Lower lobe of right lung (tissue), 2 donors: ENCODE data around the gene B4GALNT1. TPM values are rescaled to one million over a fixed set of nuclear protein-coding genes. Genes with fewer than 3 reads are reported as not detected.
A peak's percentile ranks its signal among the peaks of the same experiment; 100 is the strongest.

ENCODE experiments used
- ATAC-seq, 2 donors: fragments of 200-7000 bp; cut with Tn5 transposase; one replicate each; pipeline ENCODE4 v1.9.1; 2020 to 2022; ENCODE audit warnings: mild to moderate bottlenecking in 2 of 2, moderate library complexity in 2 of 2
- DNase-seq: peaks from one replicate; pipeline ENCODE4 v3.0.0-alpha.2; 2020
- H3K27ac ChIP-seq: fragments of 200-600 bp; one replicate; pipeline ENCODE4 v1.8.0; 2022
- H3K27me3 ChIP-seq: fragments of 200-600 bp; one replicate; pipeline ENCODE4 v1.8.0; 2022; ENCODE audit warnings: low read depth
- H3K36me3 ChIP-seq: fragments of 200-600 bp; one replicate; pipeline ENCODE4 v1.8.0; 2022; ENCODE audit warnings: mild to moderate bottlenecking
- H3K4me1 ChIP-seq: fragments of 200-600 bp; one replicate; pipeline ENCODE4 v1.8.0; 2022
- H3K4me3 ChIP-seq: fragments of 200-600 bp; one replicate; pipeline ENCODE4 v1.8.0; 2022; ENCODE audit warnings: mild to moderate bottlenecking
- H3K9me3 ChIP-seq: fragments of 200-600 bp; one replicate; pipeline ENCODE4 v1.8.0; 2022
- intact Hi-C: fragments of 100-400 bp; cut with DNase I; formaldehyde crosslinking; loops from one replicate; pipeline ENCODE4 v1.11.0; 2022
- total RNA-seq: library from RNA; stranded (reverse); fragmentation: NEBNext Ultra II Directional; extraction: Animal tissue kit (Norgen Biotek cat#: 25700); gene quantifications from one replicate; pipeline ENCODE4 v1.2.1, GENCODE V29; 2021
- TF ChIP-seq, protein P1 (sequence below): fragments of 200-600 bp; IDR thresholded peaks from one replicate; pipeline ENCODE4 v1.8.0; 2022; ENCODE audit warnings: antibody characterized with exemption, mild to moderate bottlenecking
- donor health status: DM: no; HTN: yes; CAD: no; lungs with severe emphysema.

B4GALNT1 gene
- total RNA-seq, 1 donor from 2014 or later = 0.89 TPM

DNA sequence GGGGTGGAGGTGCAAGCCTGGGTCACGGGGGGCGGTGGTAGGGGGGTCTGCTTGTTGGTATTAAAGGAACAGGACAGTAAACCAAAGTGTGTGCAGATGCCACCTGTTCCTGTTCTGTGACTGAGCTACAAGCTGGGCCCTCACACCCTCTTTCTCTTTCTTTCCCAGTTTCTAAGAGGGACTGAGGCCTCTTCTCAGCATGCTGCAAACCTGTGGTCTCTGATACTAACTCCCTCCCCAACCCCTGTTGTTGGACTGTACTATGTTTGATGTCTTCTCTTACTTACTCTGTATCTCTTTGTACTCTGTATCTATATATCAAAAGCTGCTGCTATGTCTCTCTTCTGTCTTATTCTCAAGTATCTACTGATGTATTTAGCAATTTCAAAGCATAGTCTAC lies 49.0 kb downstream of the B4GALNT1 start:
- TF ChIP-seq, protein P1, sequence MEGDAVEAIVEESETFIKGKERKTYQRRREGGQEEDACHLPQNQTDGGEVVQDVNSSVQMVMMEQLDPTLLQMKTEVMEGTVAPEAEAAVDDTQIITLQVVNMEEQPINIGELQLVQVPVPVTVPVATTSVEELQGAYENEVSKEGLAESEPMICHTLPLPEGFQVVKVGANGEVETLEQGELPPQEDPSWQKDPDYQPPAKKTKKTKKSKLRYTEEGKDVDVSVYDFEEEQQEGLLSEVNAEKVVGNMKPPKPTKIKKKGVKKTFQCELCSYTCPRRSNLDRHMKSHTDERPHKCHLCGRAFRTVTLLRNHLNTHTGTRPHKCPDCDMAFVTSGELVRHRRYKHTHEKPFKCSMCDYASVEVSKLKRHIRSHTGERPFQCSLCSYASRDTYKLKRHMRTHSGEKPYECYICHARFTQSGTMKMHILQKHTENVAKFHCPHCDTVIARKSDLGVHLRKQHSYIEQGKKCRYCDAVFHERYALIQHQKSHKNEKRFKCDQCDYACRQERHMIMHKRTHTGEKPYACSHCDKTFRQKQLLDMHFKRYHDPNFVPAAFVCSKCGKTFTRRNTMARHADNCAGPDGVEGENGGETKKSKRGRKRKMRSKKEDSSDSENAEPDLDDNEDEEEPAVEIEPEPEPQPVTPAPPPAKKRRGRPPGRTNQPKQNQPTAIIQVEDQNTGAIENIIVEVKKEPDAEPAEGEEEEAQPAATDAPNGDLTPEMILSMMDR = no peak
- DNase-seq (no peak), ATAC-seq (no peak)
- no peak overlapping the region for H3K27ac ChIP-seq
- H3K4me3 ChIP-seq = no peak overlapping the region
- no peaks in the 10 kb centered on the region for H3K9me3 ChIP-seq
- no peaks in the 10 kb centered on the region for H3K4me1 ChIP-seq
- H3K36me3 ChIP-seq = no peaks in the 10 kb centered on the region
- intact Hi-C loops = loop anchor here (10.0 kb wide), 1 partner anchor 51 kb away; the partner anchor contains the start of gene B4GALNT1
- H3K27me3 ChIP-seq = peaks cover 5% of the 10 kb centered on the region

DNA sequence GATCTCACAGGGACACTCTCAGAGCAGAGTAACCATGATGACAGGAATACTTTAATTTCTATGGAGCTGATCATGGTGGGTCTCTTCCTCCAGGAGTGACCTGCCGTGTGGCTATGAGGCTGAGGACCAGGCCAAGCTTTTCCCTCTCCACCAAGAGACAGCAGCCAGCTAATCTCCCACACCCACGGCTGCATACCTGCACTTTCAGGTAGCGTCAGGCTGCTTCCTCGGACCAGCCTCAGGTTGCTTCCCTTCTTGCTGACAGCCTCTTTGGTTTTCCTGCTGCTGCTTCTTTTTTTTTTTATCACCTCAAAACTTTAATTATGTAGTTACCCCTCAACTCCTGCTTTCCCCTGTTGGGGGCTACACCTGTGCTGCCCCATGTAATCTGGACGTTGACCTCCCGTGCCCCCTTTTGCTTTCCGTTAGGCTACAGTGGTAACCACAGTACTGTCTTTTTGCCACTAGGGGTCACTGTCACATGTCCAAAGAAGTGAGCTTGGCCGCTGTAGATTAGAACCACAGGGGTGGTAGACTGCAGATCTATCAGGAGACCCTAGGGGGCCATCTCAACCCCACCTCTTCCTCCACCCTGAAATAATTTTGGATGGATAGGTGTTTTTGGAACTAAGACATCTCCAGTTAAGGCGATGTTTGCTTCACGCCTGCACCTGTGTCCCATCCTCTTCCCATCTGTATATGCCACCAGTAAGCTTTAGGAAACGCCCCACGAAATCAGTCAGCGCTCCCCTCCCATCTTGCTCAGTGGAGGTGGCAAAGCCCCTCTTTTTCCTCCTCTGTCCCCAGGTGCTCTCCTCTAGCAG lies 49.8 kb downstream of the B4GALNT1 start:
- Histone ChIP-seq H3K27me3 (peaks cover 3% of the 10 kb centered on the region), H3K4me3 (no peak overlapping the region), H3K4me1 (no peaks in the 10 kb centered on the region), H3K36me3 (no peaks in the 10 kb centered on the region), H3K27ac (no peak overlapping the region), H3K9me3 (no peaks in the 10 kb centered on the region)
- ATAC-seq (peak; percentile 93 to 96), DNase-seq (no peak)
- intact Hi-C loops = loop anchor here (10.0 kb wide), 1 partner anchor 52 kb away; the partner anchor contains the start of gene B4GALNT1
- TF ChIP-seq, protein P1 = peak; percentile 90

DNA sequence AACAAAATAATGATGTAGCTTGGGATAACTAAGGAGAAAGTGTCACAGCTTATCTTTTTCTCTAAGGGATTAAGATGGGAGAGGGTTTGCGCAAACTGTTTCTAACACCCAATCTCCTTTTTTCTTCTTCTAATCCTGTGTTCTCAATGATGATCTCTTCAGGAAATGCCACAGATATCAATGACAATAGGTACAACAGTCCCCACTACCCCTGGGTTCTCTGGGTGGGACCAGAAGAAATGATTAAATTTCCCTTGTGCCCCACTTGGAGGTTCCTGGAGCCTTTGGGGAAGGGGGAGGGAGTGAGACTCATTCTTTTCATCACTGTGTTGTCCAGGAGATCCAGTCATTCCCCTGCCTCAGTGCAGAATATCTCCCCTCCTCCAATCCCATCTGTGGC lies 50.6 kb downstream of the B4GALNT1 start:
- H3K27me3 ChIP-seq = no peaks in the 10 kb centered on the region
- no peak overlapping the region for H3K4me3 ChIP-seq
- no peaks in the 10 kb centered on the region for H3K36me3 ChIP-seq
- TF ChIP-seq, protein P1 = no peak
- H3K9me3 ChIP-seq = no peaks in the 10 kb centered on the region
- H3K4me1 ChIP-seq = no peaks in the 10 kb centered on the region
- DNase-seq (no peak), ATAC-seq (no peak)
- intact Hi-C loops = loop anchor here (10.0 kb wide), 1 partner anchor 52 kb away; the partner anchor contains the start of gene B4GALNT1
- H3K27ac ChIP-seq = no peak overlapping the region

DNA sequence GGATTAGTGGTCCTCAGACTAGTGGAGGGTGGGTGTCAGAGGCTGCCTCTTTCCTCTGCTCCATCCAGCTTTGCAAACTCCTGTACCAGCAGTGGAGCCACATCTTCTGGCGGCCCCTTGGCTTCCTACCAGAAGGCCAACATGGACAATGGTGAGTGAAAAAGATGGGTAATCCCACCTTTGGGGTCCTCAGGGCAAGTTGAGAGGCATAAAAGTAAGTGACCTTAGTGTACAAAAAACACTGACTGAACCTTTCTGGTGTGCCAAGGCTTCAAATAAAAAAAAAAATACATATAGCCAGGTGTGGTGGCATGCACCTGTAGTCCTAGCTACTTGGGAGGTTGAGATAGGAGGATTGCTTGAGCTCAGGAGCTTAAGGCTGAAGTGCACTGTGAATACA lies 51.2 kb downstream of the B4GALNT1 start:
- Histone ChIP-seq H3K27me3 (no peaks in the 10 kb centered on the region), H3K4me1 (no peaks in the 10 kb centered on the region), H3K4me3 (no peak overlapping the region), H3K9me3 (no peaks in the 10 kb centered on the region), H3K36me3 (no peaks in the 10 kb centered on the region), H3K27ac (no peak overlapping the region)
- TF ChIP-seq, protein P1 = no peak
- intact Hi-C loops = loop anchor here (10.0 kb wide), 1 partner anchor 53 kb away; the partner anchor contains the start of gene B4GALNT1
- DNase-seq (no peak), ATAC-seq (no peak)

DNA sequence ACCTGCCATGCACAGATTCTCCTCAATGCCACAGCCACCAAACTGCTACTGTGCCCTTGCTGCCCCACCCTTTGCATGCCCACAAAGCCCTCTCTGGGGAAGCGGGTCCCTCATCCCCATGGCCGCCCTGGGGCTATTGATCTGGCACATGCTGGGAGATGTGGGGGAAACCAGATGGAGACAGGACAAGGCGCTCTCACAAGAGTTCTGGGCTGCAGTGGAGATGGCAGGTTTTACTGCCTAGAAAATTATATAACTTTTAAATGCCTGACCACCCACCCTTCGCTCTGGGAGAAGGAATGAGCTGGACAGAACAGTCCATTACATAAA lies 52.6 kb downstream of the B4GALNT1 start:
- no peaks in the 10 kb centered on the region for H3K9me3 ChIP-seq
- intact Hi-C loops = loop anchor here (10.0 kb wide), 1 partner anchor 54 kb away; the partner anchor contains the start of gene B4GALNT1
- no peaks in the 10 kb centered on the region for H3K27me3 ChIP-seq
- no peaks in the 10 kb centered on the region for H3K36me3 ChIP-seq
- no peak overlapping the region for H3K4me3 ChIP-seq
- DNase-seq (no peak), ATAC-seq (no peak)
- no peaks in the 10 kb centered on the region for H3K4me1 ChIP-seq
- no peak overlapping the region for H3K27ac ChIP-seq
- TF ChIP-seq, protein P1 = no peak
